Neural cell (in vitro differentiated cells): Measurements from ENCODE around the gene KYAT1. TPM values are rescaled to one million over a fixed set of nuclear protein-coding genes. Genes with fewer than 3 reads are reported as not detected.

Experiments used
- H2AFZ ChIP-seq: fragments of 200-600, 300-800 bp; sonication (generic), shearing (Covaris generic); 2 replicates; pipeline ENCODE4 v1.6.0; 2014; ENCODE audit warnings: low read depth, mild to moderate bottlenecking, antibody characterized with exemption, low read length, moderate library complexity
- H3F3A ChIP-seq: fragments of 200-600 bp; shearing (Covaris generic); 2 replicates; pipeline ENCODE4 v1.6.1; 2016; ENCODE audit warnings: mild to moderate bottlenecking, moderate library complexity, mixed read lengths, antibody characterized with exemption, low read length; ENCODE audit not compliant: insufficient read depth, poor library complexity, severe bottlenecking
- H3K27ac ChIP-seq: fragments of 200-600, 300-800 bp; sonication (generic), shearing (Covaris generic); 2 replicates; pipeline ENCODE4 v1.5.1; 2014; ENCODE audit warnings: mild to moderate bottlenecking, low read length, moderate library complexity
- H3K27me3 ChIP-seq: fragments of 300-800, 200-600 bp; sonication (generic), shearing (Covaris generic); 2 replicates; pipeline ENCODE4 v1.6.0; 2014; ENCODE audit warnings: mild to moderate bottlenecking, low read depth, low read length, moderate library complexity; ENCODE audit not compliant: insufficient read depth
- H3K36me3 ChIP-seq: fragments of 300-800, 200-600 bp; sonication (generic), shearing (Covaris generic); 2 replicates; pipeline ENCODE4 v1.5.1; 2014; ENCODE audit warnings: mild to moderate bottlenecking, antibody characterized with exemption, low read length, moderate library complexity; ENCODE audit not compliant: insufficient read depth
- H3K4me2 ChIP-seq: fragments of 300-800, 200-600 bp; sonication (generic), shearing (Covaris generic); 2 replicates; pipeline ENCODE4 v1.6.0; 2014; ENCODE audit warnings: mild to moderate bottlenecking, low read length
- H3K4me3 ChIP-seq: fragments of 300-800, 200-600 bp; sonication (generic), shearing (Covaris generic); 2 replicates; pipeline ENCODE4 v1.5.1; 2014; ENCODE audit warnings: mild to moderate bottlenecking, low read length, moderate library complexity
- H3K79me2 ChIP-seq: fragments of 200-600 bp; shearing (Covaris generic); replicated peaks from 2 replicates; pipeline ENCODE4 v1.6.0; 2014; ENCODE audit warnings: mild to moderate bottlenecking, low read length, moderate library complexity; ENCODE audit not compliant: insufficient read depth
- H3K9ac ChIP-seq: fragments of 300-800, 200-600 bp; sonication (generic), shearing (Covaris generic); 2 replicates; pipeline ENCODE4 v1.6.1; 2016; ENCODE audit warnings: mild to moderate bottlenecking, low read length, mixed read lengths
- H3K9me2 ChIP-seq: fragments of 200-600 bp; shearing (Covaris generic); 2 replicates; pipeline ENCODE4 v1.6.1; 2016; ENCODE audit warnings: mild to moderate bottlenecking, low read length, mixed read lengths; ENCODE audit not compliant: insufficient read depth
- H3K9me3 ChIP-seq: fragments of 200-600, 300-800 bp; sonication (generic), shearing (Covaris generic); 2 replicates; pipeline ENCODE4 v1.6.1; 2016; ENCODE audit warnings: mild to moderate bottlenecking, mixed run types, low read length, moderate library complexity, mixed read lengths
- H4K20me1 ChIP-seq: fragments of 200-600 bp; shearing (Covaris generic); 2 replicates; pipeline ENCODE4 v1.6.1; 2016; ENCODE audit warnings: mild to moderate bottlenecking, mixed run types; ENCODE audit not compliant: insufficient read depth
- EP300 ChIP-seq: fragments of 450-650 bp; conservative IDR thresholded peaks from 2 replicates; pipeline ENCODE4 v1.6.1; 2014; ENCODE audit warnings: antibody characterized with exemption, mild to moderate bottlenecking, moderate library complexity; ENCODE audit not compliant: poor library complexity, severe bottlenecking
- EZH2 ChIP-seq: fragments of 200-600, 300-800 bp; shearing (Covaris generic), sonication (generic); IDR thresholded peaks from 2 replicates; pipeline ENCODE4 v1.6.1; 2014; ENCODE audit warnings: antibody characterized with exemption, low read length, borderline replicate concordance, mild to moderate bottlenecking; ENCODE audit not compliant: insufficient read depth, poor library complexity, severe bottlenecking
- MXI1 ChIP-seq: fragments of 450-650 bp; conservative IDR thresholded peaks from 2 replicates; pipeline ENCODE4 v1.6.1; 2014; ENCODE audit warnings: antibody characterized with exemption, mild to moderate bottlenecking; ENCODE audit not compliant: poor library complexity, severe bottlenecking
- POLR2AphosphoS5 ChIP-seq: IDR thresholded peaks from 2 replicates; pipeline ENCODE4 v1.6.1; 2012
- RAD21 ChIP-seq: fragments of 450-650 bp; conservative IDR thresholded peaks from 2 replicates; pipeline ENCODE4 v1.6.1; 2014; ENCODE audit warnings: antibody characterized with exemption, mild to moderate bottlenecking, moderate library complexity
- SMC3 ChIP-seq: fragments of 450-650 bp; conservative IDR thresholded peaks from 2 replicates; pipeline ENCODE4 v1.6.1; 2014; ENCODE audit warnings: antibody characterized with exemption, mild to moderate bottlenecking, moderate library complexity; ENCODE audit not compliant: poor library complexity
- TAF1 ChIP-seq: IDR thresholded peaks from 2 replicates; pipeline ENCODE4 v1.6.1; 2012; ENCODE audit warnings: low read depth
- polyA plus RNA-seq: library from polyadenylated mRNA; depleted of rRNA; stranded (reverse); fragments of >200 nt; gene quantifications from 2 replicates; pipeline ENCODE4 v1.2.3, GENCODE V29; 2014
- TF ChIP-seq, protein P1 (sequence below): fragments of 450-650 bp; IDR thresholded peaks from 2 replicates; pipeline ENCODE4 v1.5.1; 2014; ENCODE audit warnings: antibody characterized with exemption, mild to moderate bottlenecking, moderate library complexity; ENCODE audit not compliant: poor library complexity, severe bottlenecking
- TF ChIP-seq, protein P2 (sequence below): IDR thresholded peaks from 2 replicates; pipeline ENCODE4 v1.6.1; 2012; ENCODE audit warnings: borderline replicate concordance

The KYAT1 gene
- polyA plus RNA-seq, 1 donor from 2014 or later, result 22.6 TPM

DNA sequence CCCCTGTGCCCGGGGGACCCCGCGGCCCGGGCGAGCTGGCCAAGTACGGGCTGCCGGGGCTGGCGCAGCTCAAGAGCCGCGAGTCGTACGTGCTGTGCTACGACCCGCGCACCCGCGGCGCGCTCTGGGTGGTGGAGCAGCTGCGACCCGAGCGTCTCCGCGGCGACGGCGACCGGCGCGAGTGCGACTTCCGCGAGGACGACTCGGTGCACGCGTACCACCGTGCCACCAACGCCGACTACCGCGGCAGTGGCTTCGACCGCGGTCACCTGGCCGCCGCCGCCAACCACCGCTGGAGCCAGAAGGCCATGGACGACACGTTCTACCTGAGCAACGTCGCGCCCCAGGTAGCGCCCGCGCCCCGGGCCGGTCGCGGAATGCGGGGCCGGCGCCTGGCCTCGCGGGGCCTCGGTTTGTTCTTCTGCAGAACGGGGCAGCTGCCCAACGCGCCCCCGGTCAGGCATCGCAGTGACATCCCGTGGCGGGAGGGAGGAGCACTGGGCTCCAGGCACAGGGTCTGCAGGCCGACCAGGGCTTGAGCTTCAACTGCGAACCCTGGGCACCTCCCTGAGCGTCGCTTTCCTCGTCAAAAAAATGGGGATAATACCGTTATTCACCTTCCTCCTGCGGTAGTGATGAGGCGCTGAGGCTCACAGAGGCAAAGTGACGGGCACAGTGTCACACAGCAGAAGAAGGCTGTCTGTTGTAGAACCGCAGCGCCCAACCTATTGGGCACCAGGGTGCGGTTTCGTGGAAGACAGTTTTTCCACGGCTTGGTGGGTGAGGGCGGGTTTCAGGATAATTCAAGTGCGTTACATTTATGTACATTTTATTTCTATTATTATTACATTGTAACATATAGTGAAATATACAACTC lies 62.7 kb downstream of the KYAT1 start:
- peak overlapping the region; percentile 84 for H3K4me2 ChIP-seq
- H3K9me2 ChIP-seq, result no peaks in the 10 kb centered on the region
- H3K9ac ChIP-seq, result peak overlapping the region; percentile 71
- H3K36me3 ChIP-seq, result no peaks in the 10 kb centered on the region
- no peaks in the 10 kb centered on the region for H3F3A ChIP-seq
- H3K4me3 ChIP-seq, result peak overlapping the region; percentile 93
- TF ChIP-seq, protein P1, sequence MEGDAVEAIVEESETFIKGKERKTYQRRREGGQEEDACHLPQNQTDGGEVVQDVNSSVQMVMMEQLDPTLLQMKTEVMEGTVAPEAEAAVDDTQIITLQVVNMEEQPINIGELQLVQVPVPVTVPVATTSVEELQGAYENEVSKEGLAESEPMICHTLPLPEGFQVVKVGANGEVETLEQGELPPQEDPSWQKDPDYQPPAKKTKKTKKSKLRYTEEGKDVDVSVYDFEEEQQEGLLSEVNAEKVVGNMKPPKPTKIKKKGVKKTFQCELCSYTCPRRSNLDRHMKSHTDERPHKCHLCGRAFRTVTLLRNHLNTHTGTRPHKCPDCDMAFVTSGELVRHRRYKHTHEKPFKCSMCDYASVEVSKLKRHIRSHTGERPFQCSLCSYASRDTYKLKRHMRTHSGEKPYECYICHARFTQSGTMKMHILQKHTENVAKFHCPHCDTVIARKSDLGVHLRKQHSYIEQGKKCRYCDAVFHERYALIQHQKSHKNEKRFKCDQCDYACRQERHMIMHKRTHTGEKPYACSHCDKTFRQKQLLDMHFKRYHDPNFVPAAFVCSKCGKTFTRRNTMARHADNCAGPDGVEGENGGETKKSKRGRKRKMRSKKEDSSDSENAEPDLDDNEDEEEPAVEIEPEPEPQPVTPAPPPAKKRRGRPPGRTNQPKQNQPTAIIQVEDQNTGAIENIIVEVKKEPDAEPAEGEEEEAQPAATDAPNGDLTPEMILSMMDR, result no peak
- TF ChIP-seq EP300, result no peak
- TF ChIP-seq MXI1, result peak; percentile 67
- no peaks in the 10 kb centered on the region for H4K20me1 ChIP-seq
- no peaks in the 10 kb centered on the region for H3K27me3 ChIP-seq
- no peak overlapping the region for H2AFZ ChIP-seq
- no peaks in the 10 kb centered on the region for H3K79me2 ChIP-seq
- H3K9me3 ChIP-seq, result no peaks in the 10 kb centered on the region
- peak overlapping the region; percentile 12 for H3K27ac ChIP-seq

DNA sequence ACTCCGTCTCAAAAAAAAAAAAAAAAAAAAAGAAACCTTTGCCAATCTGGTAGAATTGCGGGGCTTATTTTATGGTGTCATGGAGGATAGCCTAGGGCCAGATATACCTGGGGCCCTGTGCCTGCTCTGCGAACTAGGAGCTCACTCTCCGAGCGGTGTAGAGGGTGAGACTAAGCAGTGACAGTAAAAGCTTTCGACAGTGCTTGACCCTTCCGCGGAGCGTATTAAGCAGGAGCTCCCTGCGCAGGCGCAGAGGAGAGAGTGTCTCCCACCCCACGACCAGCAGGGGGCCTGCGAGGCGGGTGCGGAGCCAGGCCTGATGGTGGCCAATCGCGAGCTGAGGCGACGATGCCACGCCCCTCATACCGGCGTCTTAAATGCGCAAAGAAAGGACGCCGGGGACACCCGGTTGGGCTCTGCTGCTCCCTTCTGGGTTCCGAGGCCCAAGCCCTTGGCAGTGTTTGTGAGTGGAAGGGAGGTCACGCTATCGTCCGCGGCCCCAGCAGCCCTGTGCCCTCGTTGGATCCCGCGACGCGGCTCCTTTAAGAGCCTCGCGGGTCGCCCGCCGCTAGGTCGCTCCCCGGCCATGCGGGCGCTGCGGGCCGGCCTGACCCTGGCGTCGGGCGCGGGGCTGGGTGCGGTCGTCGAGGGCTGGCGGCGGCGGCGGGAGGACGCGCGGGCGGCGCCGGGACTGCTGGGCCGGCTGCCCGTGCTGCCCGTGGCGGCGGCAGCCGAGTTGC lies 63.5 kb downstream of the KYAT1 start, which contains the start of gene ENDOG:
Gene ENDOG, plus strand, starts transcription at position 402 of the 740 bp plus-strand sequence. Its CDS starts 185 bp downstream, at position 587.
- Histone ChIP-seq H3K27ac (peak within 1 kb of the TSS; percentile 81), H3K9me3 (no peaks in the 10 kb centered on the region), H3K36me3 (no peaks in the 10 kb centered on the region), H3K27me3 (no peaks in the 10 kb centered on the region), H3K4me2 (peak within 1 kb of the TSS; percentile 84), H4K20me1 (no peaks in the 10 kb centered on the region), H3K4me3 (peak within 1 kb of the TSS; percentile 93), H3F3A (no peaks in the 10 kb centered on the region), H2AFZ (peak within 1 kb of the TSS; percentile 56), H3K79me2 (no peaks in the 10 kb centered on the region), H3K9ac (peak within 1 kb of the TSS; percentile 71), H3K9me2 (no peaks in the 10 kb centered on the region)
- TF ChIP-seq MXI1 (peak; percentile 83), SMC3 (peak; percentile 57), TAF1 (no peak), RAD21 (no peak), EZH2 (no peak), EP300 (peak; percentile 26), POLR2AphosphoS5 (peak; percentile 83)
- TF ChIP-seq, protein P1, result peak; percentile 95
- TF ChIP-seq, protein P2, sequence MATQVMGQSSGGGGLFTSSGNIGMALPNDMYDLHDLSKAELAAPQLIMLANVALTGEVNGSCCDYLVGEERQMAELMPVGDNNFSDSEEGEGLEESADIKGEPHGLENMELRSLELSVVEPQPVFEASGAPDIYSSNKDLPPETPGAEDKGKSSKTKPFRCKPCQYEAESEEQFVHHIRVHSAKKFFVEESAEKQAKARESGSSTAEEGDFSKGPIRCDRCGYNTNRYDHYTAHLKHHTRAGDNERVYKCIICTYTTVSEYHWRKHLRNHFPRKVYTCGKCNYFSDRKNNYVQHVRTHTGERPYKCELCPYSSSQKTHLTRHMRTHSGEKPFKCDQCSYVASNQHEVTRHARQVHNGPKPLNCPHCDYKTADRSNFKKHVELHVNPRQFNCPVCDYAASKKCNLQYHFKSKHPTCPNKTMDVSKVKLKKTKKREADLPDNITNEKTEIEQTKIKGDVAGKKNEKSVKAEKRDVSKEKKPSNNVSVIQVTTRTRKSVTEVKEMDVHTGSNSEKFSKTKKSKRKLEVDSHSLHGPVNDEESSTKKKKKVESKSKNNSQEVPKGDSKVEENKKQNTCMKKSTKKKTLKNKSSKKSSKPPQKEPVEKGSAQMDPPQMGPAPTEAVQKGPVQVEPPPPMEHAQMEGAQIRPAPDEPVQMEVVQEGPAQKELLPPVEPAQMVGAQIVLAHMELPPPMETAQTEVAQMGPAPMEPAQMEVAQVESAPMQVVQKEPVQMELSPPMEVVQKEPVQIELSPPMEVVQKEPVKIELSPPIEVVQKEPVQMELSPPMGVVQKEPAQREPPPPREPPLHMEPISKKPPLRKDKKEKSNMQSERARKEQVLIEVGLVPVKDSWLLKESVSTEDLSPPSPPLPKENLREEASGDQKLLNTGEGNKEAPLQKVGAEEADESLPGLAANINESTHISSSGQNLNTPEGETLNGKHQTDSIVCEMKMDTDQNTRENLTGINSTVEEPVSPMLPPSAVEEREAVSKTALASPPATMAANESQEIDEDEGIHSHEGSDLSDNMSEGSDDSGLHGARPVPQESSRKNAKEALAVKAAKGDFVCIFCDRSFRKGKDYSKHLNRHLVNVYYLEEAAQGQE, result peak; percentile 56
